ENCODE data around the gene FZD1.

- TF ChIP-seq POLR2A (IDR thresholded peaks at IDR 0.05) (no peak), CTCF (IDR thresholded peaks at IDR 0.05) (no peak), POLR2AphosphoS5 (IDR thresholded peaks at IDR 0.05; ENCODE audit: insufficient read depth in 1 of 2, low read depth in 1 of 2) (no peak)
These were observed 20.5 kb upstream of the FZD1 start for GRCh38 chr7:91243591-91244301.

Measured in vagina (tissue), 2 donors.